ENCODE results near the gene UNC50. TPM values are rescaled to one million over a fixed set of nuclear protein-coding genes. Genes with fewer than 3 reads are reported as not detected.

The UNC50 gene
- total RNA-seq, 2 experiments from 2014 or later: 21.1 to 31.4 TPM

Other genes with a start within 250 kb of the UNC50 start
- gene INPP4A, start 163.7 kb upstream of the UNC50 start, total RNA-seq: 10 to 100 TPM; 29.1 to 33.0 TPM
- 10 to 100 TPM; 17.7 to 33.2 TPM for gene COA5, start 77 bp upstream of the UNC50 start, total RNA-seq
- gene MGAT4A, start 122.5 kb downstream of the UNC50 start, total RNA-seq: 10 to 100 TPM; 49.4 to 67.5 TPM